ENCODE data around the gene USP44. TPM values are rescaled to one million over a fixed set of nuclear protein-coding genes. Genes with fewer than 3 reads are reported as not detected.
A peak's percentile ranks its signal among the peaks of the same experiment; 100 is the strongest.

The USP44 gene
- 1 to 10 TPM in 2 of 4 donors, under 1 TPM in 2; 0.31 to 2.6 (median 0.89) TPM for total RNA-seq

- Histone ChIP-seq H3K4me3 (no peak within 1 kb of the TSS), H3K4me1 (peaks cover 7% of the 10 kb centered on the region), H3K9me3 (no peaks in the 10 kb centered on the region), H3K36me3 (no peaks in the 10 kb centered on the region), H3K27ac (no peak within 1 kb of the TSS), H3K27me3 (peaks cover 3% of the 10 kb centered on the region)
- TF ChIP-seq POLR2AphosphoS5 (IDR thresholded peaks at IDR 0.05) (no peak), POLR2A (IDR thresholded peaks at IDR 0.05) (no peak), EP300 (IDR thresholded peaks at IDR 0.05) (no peak), CTCF (IDR thresholded peaks at IDR 0.05) (no peak)
- WGBS, result 62% methylated on average over 9 of the region's 9 CpGs
- DNase-seq (ENCODE audit: low spot score in 2 of 2), result no peak
Measured at GRCh38 chr12:95551305-95551704, at the start of gene USP44. TSS of gene USP44 (minus strand) at chr12:95551476. CDS start at chr12:95534256, 17,220 bp downstream.

DNA sequence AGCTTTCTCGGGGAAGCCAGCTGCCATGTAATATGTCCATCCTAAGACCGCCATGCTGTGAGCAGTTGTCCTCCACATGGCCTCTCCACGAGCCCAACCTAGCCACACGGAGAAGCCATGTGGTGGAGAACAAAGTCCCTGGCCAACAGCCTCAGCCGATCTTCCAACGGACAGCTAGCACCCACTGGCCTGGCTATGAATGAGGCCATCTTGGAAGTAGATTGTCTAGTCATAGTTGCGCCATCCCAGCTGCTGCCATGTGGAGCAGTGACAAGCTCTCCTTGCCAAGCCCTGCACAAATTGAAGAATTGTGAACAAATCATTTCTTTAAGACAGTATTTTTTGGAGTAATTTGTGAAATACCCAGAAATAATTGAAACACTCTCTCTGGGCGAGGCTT, 49.3 kb upstream of the USP44 start:
- peak in 1 of 3 donors; percentile 21 for TF ChIP-seq POLR2AphosphoS5 (IDR thresholded peaks at IDR 0.05)
- no peak for TF ChIP-seq EP300 (IDR thresholded peaks at IDR 0.05)
- DNase-seq (ENCODE audit: low spot score in 2 of 2), result no peak
- no peaks in the 10 kb centered on the region for H3K27me3 ChIP-seq
- no peak overlapping the region for H3K4me3 ChIP-seq
- H3K36me3 ChIP-seq, result no peaks in the 10 kb centered on the region
- 76% methylated on average over 8 of the region's 8 CpGs for WGBS
- peaks cover under 1% of the 10 kb centered on the region for H3K4me1 ChIP-seq
- H3K27ac ChIP-seq, result no peak overlapping the region
- no peaks in the 10 kb centered on the region for H3K9me3 ChIP-seq

GRCh38 chr12:95599880-95600279, 48.6 kb upstream of the USP44 start:
- WGBS, result 99% methylated on average over 5 of the region's 5 CpGs
- H3K36me3 ChIP-seq, result no peaks in the 10 kb centered on the region
- H3K9me3 ChIP-seq, result no peaks in the 10 kb centered on the region
- no peaks in the 10 kb centered on the region for H3K27me3 ChIP-seq
- H3K4me1 ChIP-seq, result no peaks in the 10 kb centered on the region
- TF ChIP-seq CTCF (IDR thresholded peaks at IDR 0.05) (no peak), EP300 (IDR thresholded peaks at IDR 0.05) (no peak), POLR2AphosphoS5 (IDR thresholded peaks at IDR 0.05) (no peak), POLR2A (IDR thresholded peaks at IDR 0.05) (no peak)
- DNase-seq (ENCODE audit: low spot score in 2 of 2), result no peak
- no peak overlapping the region for H3K4me3 ChIP-seq
- no peak overlapping the region for H3K27ac ChIP-seq

GRCh38 chr12:95594136-95594535, 42.9 kb upstream of the USP44 start:
- TF ChIP-seq POLR2AphosphoS5 (IDR thresholded peaks at IDR 0.05) (no peak), POLR2A (IDR thresholded peaks at IDR 0.05) (no peak), CTCF (IDR thresholded peaks at IDR 0.05) (no peak), EP300 (IDR thresholded peaks at IDR 0.05) (no peak)
- 69% methylated on average over 2 of the region's 2 CpGs for WGBS

DNA sequence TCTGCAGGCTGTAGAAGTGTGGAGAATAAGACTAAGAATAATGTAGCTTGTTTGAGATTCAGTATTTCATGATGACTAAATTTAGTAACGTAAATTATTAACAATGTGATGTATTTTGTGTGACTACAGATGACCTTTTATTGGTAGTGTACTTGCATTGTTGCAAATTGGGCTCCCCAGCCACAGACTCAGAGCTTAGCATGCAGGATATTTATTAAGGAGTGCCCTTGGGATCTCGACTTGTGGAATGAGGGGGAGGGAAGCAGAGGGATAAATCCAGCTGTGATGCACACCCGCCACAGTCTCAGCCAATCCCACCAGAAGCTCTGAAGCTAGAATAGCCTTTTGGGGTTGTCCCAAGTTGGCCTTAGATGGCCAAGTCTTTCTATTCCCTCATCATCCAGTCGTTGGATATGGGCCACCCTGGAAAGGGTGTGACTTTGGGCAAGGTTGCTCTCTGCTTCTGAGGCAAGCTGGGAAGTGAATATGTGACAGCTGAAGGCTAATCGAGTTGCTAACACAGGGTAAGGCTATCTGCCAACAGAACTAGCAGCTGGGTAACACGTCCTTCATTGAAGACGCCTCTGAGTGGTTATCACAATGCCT, 42.1 kb upstream of the USP44 start:
- Histone ChIP-seq H3K36me3 (no peaks in the 10 kb centered on the region), H3K27ac (no peak overlapping the region), H3K9me3 (no peaks in the 10 kb centered on the region), H3K27me3 (no peaks in the 10 kb centered on the region), H3K4me3 (no peak overlapping the region), H3K4me1 (peaks cover 9% of the 10 kb centered on the region)
- TF ChIP-seq POLR2A (IDR thresholded peaks at IDR 0.05), result no peak
- DNase-seq (ENCODE audit: low spot score in 2 of 2), result no peak
- WGBS, result 23% methylated on average over 7 of the region's 7 CpGs

More at GRCh38 chr12:95594136-95594535, 42.9 kb upstream of the USP44 start:
- no peak overlapping the region for H3K27ac ChIP-seq
- no peak overlapping the region for H3K4me3 ChIP-seq
- H3K9me3 ChIP-seq, result no peaks in the 10 kb centered on the region
- H3K36me3 ChIP-seq, result no peaks in the 10 kb centered on the region
- no peak for DNase-seq (ENCODE audit: low spot score in 2 of 2)
- H3K4me1 ChIP-seq, result peaks cover 9% of the 10 kb centered on the region
- no peaks in the 10 kb centered on the region for H3K27me3 ChIP-seq

DNA sequence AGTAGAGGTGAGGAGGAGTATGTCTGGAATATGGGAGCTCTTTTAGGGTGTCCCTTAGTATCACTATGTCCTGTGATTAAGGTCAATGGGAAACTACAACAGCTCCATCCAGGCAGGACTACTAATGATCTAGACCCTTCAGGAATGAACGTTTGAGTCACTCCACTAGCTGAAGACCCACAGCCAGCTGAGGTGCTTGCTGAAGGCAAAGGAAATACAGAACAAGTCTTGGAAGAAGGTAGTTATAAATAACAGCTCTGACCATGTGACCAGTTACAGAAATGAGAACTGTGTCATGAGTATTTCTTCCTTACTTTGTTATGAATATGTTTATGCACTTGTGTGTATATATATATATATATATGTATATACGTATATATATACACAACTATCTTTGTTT, 40.5 kb upstream of the USP44 start:
- no peaks in the 10 kb centered on the region for H3K27me3 ChIP-seq
- no peak overlapping the region for H3K4me3 ChIP-seq
- DNase-seq (ENCODE audit: low spot score in 2 of 2), result no peak
- no peaks in the 10 kb centered on the region for H3K9me3 ChIP-seq
- WGBS, result 63% methylated on average over 2 of the region's 2 CpGs
- TF ChIP-seq POLR2A (IDR thresholded peaks at IDR 0.05) (no peak), POLR2AphosphoS5 (IDR thresholded peaks at IDR 0.05) (no peak), CTCF (IDR thresholded peaks at IDR 0.05) (no peak), EP300 (IDR thresholded peaks at IDR 0.05) (no peak)
- peaks cover 9% of the 10 kb centered on the region for H3K4me1 ChIP-seq
- H3K36me3 ChIP-seq, result no peaks in the 10 kb centered on the region
- H3K27ac ChIP-seq, result no peak overlapping the region
